GM19099 (cell line): ENCODE measurements around the gene WASF3.

Experiments used
- POLR2A ChIP-seq: IDR thresholded peaks from 3 replicates; pipeline ENCODE4 v1.6.1; 2011; ENCODE audit warnings: low read depth; ENCODE audit not compliant: insufficient read length; ENCODE audit errors: extremely low read depth

WASF3 gene

GRCh38 chr13:26697069-26697955 lies 139.8 kb downstream of the WASF3 start:
- no peak for TF ChIP-seq POLR2A

DNA sequence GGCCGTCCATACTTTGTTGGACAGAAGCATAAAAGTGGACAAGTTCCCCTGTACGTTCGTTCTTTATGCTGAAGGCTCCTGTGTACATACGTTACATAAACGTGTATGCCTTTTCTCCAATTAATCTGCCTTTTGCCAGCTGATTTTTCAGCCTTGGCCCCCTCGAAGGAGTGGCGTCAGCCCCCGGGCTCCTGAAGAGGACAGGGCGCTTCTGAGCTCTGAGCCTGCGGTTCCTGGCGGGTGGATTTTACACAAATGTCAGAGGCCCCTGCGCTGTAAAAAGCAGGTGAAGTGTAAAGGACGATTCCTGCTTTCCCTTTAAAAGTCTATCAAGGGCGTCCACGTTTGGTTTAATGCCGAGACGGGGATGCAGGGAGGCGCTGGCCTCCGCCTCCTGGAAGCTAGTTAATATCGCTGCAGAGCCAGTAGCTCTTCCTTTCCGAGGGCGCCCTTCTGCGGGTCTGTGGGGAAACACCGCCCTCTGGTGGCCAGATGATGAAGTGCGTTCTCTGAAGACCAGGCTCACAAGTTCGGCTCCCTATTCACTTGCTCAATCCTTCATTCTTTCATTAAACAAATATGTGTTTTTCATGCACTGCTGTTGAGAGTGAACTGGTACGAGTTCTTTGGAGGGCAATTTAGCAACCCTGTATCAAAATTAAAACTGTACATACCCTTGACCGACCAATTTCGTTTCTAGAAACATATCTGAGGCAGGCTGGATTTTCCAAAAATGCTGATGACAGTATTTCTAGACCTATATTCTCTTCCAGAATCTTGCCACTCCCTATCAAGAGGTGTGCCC lies 141.1 kb downstream of the WASF3 start:
- no peak for TF ChIP-seq POLR2A

DNA sequence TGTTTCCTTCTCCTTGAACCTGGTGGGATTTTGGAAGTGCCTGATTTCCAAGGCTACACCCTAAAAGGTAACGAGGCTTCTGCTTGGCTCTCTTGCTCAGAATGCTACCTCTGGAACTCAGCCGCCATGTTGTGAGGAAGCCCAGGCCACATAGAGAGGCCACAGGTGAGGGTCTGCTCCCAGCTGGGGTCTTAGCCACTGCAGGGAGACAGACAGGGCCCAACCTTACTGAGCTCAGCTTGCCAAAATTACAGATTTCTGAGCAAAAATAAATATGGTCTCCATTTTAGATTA lies 141.7 kb downstream of the WASF3 start:
- no peak for TF ChIP-seq POLR2A

GRCh38 chr13:26705536-26705935 lies 148.1 kb downstream of the WASF3 start:
- no peak for TF ChIP-seq POLR2A

- no peak for TF ChIP-seq POLR2A
These were observed 148.9 kb downstream of the WASF3 start for GRCh38 chr13:26706381-26706780.

DNA sequence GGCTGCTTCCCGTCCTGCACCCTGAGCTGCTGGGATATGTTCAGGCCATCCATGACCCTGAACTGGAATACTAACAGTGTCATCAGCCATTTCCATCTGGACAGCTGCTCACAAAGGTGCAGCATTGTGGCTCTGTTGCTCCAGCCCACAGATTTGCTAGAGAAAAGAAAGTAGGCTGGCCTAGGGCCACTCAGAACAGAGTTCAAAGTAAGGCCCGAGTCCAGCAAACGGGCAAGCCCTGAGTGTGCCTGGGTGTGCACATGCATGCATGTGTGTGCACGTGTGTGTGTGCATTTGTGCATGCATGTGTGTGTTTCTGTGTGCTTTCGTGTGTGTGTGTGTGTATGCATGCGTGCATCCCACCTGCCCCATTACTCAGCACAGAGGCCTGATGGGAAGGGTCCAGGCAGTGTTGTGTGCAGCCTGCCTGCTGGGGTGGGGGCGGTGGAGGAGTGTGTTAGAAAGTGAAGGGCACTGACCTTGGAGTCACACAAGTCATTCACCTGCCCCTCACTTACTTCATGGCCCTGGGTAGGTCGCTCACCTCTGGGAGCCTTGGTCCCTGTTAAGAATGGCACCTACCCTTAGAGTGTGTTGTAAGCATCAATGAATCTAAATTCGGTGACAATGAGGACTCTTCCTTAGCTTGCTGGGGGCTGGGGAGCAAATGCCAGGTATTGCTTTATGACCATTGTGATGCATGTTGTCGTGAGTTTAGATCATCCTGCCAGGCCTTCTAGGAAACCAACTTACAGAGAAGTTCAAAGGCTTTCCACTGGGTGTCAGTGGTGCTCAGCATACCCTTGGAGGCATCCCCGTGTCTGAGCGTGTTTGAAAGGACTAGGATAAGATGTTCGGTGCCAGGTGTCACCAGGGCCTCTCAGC lies 149.9 kb downstream of the WASF3 start:
- TF ChIP-seq POLR2A = no peak

DNA sequence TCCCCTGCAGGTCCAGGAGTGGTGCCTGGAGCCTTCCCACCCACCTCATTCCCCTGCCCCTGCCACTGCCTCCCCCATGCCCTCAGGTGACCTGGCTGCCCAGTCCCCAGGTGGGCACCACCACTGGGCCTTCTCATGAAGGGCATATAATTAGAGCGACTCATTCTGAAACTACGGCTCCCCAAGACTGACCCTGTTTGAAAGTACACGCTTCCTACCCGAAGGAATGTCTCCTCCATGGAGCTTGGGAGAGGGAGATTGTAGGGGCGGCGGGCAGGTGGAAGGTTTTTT lies 150.5 kb downstream of the WASF3 start:
- TF ChIP-seq POLR2A = no peak

DNA sequence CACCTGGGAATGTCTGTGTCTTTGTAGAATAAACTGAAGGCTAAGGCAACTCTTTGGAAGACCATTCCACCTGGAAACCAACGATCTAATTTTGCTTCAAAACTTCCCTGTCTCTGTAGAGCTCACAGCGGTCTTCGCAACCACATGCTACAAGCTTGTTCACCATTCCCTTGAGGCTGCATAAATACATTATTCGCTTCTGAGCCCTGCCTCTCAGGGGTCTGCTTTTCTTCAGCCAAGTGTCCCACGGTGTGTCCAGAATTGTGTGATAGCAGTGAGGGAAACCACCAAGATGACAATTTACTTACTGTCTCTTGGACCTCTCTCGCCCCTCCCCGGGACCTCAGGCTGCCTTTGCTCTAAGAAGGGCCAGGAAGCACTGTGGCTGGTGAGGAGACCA lies 152.0 kb downstream of the WASF3 start:
- TF ChIP-seq POLR2A = no peak

GRCh38 chr13:26710166-26710565 lies 152.7 kb downstream of the WASF3 start:
- TF ChIP-seq POLR2A = no peak

GRCh38 chr13:26711211-26711610 lies 153.7 kb downstream of the WASF3 start:
- TF ChIP-seq POLR2A = no peak

- no peak for TF ChIP-seq POLR2A
These were observed 155.9 kb downstream of the WASF3 start for GRCh38 chr13:26713341-26713740.

- no peak for TF ChIP-seq POLR2A
These were observed 159.5 kb downstream of the WASF3 start for GRCh38 chr13:26716984-26717383.

- no peak for TF ChIP-seq POLR2A
These were observed 160.7 kb downstream of the WASF3 start for GRCh38 chr13:26718146-26718545.

DNA sequence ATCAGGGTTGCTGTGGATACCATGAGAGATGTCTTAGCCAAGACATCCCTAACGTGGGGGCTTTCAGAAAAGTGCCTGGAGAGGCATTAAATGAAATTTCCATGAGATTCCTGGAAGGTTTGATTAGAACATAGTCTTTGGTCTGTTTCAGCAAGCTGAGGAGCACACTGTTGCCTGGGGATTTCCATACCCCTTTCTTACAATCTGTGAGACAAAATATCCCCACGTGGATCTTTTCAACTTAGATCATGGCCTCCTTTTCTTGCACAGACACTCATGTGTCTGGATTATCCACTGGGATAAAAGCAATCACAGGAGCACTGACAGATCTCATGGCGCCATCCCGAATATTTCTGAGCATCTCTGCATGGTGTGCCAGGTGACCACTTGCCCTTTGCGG lies 161.4 kb downstream of the WASF3 start:
- no peak for TF ChIP-seq POLR2A

GRCh38 chr13:26719356-26719945 lies 162.0 kb downstream of the WASF3 start:
- no peak for TF ChIP-seq POLR2A

- TF ChIP-seq POLR2A = no peak
These were observed 164.0 kb downstream of the WASF3 start for GRCh38 chr13:26721251-26722121.
